ENCODE data around the gene AIPL1.

DNA sequence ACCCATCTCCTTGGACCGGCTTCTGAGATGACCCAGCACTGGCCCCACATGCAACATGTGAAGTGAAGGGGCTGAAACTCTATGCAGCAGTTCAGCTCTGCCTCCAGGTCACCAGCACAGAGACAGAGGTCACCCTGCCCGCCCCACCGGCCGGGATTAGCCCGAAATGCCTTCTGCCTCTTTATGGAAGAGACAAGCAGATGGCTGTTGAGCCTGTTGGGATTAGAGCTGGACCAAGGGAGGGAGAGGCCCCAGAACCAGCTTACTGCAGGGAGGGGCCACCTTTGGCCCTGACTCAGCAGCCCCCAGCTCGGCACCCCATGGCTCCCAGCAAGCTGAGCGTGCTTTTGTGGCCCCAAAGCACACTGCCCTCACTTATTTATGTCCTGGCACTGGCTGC, 5.7 kb downstream of the AIPL1 start:
- TF ChIP-seq, protein P1, sequence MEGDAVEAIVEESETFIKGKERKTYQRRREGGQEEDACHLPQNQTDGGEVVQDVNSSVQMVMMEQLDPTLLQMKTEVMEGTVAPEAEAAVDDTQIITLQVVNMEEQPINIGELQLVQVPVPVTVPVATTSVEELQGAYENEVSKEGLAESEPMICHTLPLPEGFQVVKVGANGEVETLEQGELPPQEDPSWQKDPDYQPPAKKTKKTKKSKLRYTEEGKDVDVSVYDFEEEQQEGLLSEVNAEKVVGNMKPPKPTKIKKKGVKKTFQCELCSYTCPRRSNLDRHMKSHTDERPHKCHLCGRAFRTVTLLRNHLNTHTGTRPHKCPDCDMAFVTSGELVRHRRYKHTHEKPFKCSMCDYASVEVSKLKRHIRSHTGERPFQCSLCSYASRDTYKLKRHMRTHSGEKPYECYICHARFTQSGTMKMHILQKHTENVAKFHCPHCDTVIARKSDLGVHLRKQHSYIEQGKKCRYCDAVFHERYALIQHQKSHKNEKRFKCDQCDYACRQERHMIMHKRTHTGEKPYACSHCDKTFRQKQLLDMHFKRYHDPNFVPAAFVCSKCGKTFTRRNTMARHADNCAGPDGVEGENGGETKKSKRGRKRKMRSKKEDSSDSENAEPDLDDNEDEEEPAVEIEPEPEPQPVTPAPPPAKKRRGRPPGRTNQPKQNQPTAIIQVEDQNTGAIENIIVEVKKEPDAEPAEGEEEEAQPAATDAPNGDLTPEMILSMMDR (IDR thresholded peaks at IDR 0.05; ENCODE audit: insufficient read depth, low read length, poor library complexity, severe bottlenecking), result no peak
- no peak for TF ChIP-seq EZH2phosphoT487 (conservative IDR thresholded peaks at IDR 0.05; ENCODE audit: low read length)
